Activated naive CD4-positive, alpha-beta T cell treated with anti-CD3 and anti-CD28 coated beads, Interleukin-2, amount 50 U/mL, for 72 hours (primary cell): ENCODE measurements around the gene SMAD3. TPM values are rescaled to one million over a fixed set of nuclear protein-coding genes. Genes with fewer than 3 reads are reported as not detected.
A peak's percentile ranks its signal among the peaks of the same experiment; 100 is the strongest.

ENCODE experiments used
- ATAC-seq, 2 donors: fragments of 150-1000 bp; cut with Tn5 transposase; 2 replicates each; pipeline ENCODE4 v1.10.0; 2021; ENCODE audit warnings: mild to moderate bottlenecking in 2 of 2, moderate library complexity in 2 of 2
- DNase-seq, 2 donors: peaks; one replicate each; pipeline ENCODE4 v3.0.0; 2021 to 2022; ENCODE audit warnings: low spot score in 2 of 2
- H3K27ac Mint-ChIP-seq, 2 donors: one replicate each; pipeline ENCODE4 v1.8.0; 2022; ENCODE audit warnings: mild to moderate bottlenecking in 2 of 2, mixed read lengths in 2 of 2
- H3K36me3 Mint-ChIP-seq, 2 donors: one replicate each; pipeline ENCODE4 v1.8.0; 2022; ENCODE audit warnings: mixed read lengths in 2 of 2
- H3K9me3 Mint-ChIP-seq, 2 donors: one replicate each; pipeline ENCODE4 v1.8.0; 2022; ENCODE audit warnings: mixed read lengths in 2 of 2
- total RNA-seq, 2 donors: library from RNA; stranded (reverse); gene quantifications; one replicate each; pipeline ENCODE4 v1.2.3, GENCODE V29; 2022

Gene SMAD3
- total RNA-seq, 2 donors from 2014 or later, result 15.4 to 75.9 TPM

- Mint-ChIP-seq H3K9me3 (no peaks in the 10 kb centered on the region), H3K36me3 (peaks cover 30 to 55% of the 10 kb centered on the region in 2 donors), H3K27ac (no peak overlapping the region)
- no peak for ATAC-seq
- DNase-seq, result no peak
Measured at GRCh38 chr15:67232591-67232990, 167.2 kb downstream of the SMAD3 start.

- Mint-ChIP-seq H3K36me3 (peaks cover 0 to 16% of the 10 kb centered on the region in 2 donors), H3K27ac (peak overlapping the region; percentile 90 to 98), H3K9me3 (no peaks in the 10 kb centered on the region)
- peak in 1 of 2 donors; percentile 25 for DNase-seq
- peak in 1 of 2 donors; percentile 34 for ATAC-seq
Measured at GRCh38 chr15:67240235-67241131, 175.1 kb downstream of the SMAD3 start.

- Mint-ChIP-seq H3K36me3 (peaks cover 0 to 18% of the 10 kb centered on the region in 2 donors), H3K9me3 (no peaks in the 10 kb centered on the region), H3K27ac (peak overlapping the region; percentile 90 to 98)
- ATAC-seq (peak; percentile 88 to 89), DNase-seq (peak in 1 of 2 donors; percentile 48)
Measured at GRCh38 chr15:67241132-67241855, 175.9 kb downstream of the SMAD3 start.

- peaks cover 14 to 31% of the 10 kb centered on the region in 2 donors for H3K36me3 Mint-ChIP-seq
- H3K9me3 Mint-ChIP-seq, result peaks cover 4 to 5% of the 10 kb centered on the region in 2 donors
- ATAC-seq, result no peak
- H3K27ac Mint-ChIP-seq, result peak overlapping the region in 1 of 2 donors; percentile 90
- DNase-seq, result no peak
Measured at GRCh38 chr15:67242708-67243111, 177.3 kb downstream of the SMAD3 start.

Other genes starting within 250 kb of the SMAD3 start
- 10 to 100 TPM; 41.7 to 65.7 TPM for gene AAGAB, start 189.1 kb downstream of the SMAD3 start, total RNA-seq
- 1 to 10 TPM in 1 of 2 donors, under 1 TPM in 1; 0.75 to 2.3 TPM for gene IQCH, start 189.2 kb downstream of the SMAD3 start, total RNA-seq